NOMO-1 treated with dmso at 0.1 percent for 144 hours (cell line): ENCODE measurements around the gene FBXW5.

Experiments used
- DNase-seq: peaks from one replicate; lab custom pipeline; 2025; ENCODE audit not compliant: unreplicated experiment; lab: John Stamatoyannopoulos, UW

Gene FBXW5

DNA sequence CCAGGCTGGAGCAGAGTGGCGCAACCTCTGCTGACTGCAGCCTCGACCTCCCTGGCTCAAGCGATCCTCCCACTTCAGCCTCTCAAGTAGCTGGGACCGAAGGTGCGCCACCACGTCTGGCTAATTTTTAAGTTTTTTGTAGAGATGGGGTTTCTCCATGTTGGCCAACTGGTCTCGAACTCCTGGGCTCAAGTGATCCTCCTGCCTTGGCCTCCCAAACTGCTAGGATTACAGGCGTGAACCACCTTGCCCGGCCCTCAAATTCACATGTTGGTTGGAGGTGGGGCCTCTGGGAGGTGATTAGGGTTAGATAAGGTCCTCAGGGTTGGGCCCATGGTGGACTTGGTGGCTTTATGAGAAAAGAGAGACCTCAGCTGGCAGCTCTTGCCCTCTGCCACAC, 17.6 kb upstream of the FBXW5 start:
- DNase-seq: no peak

- DNase-seq: no peak
These were observed 16.9 kb upstream of the FBXW5 start for GRCh38 chr9:136961279-136962065.

DNA sequence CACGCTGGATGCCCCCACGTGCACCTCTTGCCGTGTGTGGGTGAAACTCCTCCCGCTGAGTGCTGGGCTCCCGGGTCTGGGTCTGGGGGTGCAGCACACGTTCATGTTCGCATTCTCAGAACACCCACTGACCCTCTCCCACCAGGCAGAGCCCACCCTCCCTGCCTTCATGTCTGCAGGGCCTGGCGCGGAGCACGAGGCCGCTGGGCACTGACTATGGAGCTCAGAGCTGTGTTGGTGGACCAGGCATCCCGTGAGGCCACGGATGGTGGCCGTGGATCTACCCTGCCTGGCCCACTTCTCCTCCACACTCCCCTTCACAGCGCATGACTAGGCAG, 16.4 kb upstream of the FBXW5 start:
- DNase-seq: no peak

DNA sequence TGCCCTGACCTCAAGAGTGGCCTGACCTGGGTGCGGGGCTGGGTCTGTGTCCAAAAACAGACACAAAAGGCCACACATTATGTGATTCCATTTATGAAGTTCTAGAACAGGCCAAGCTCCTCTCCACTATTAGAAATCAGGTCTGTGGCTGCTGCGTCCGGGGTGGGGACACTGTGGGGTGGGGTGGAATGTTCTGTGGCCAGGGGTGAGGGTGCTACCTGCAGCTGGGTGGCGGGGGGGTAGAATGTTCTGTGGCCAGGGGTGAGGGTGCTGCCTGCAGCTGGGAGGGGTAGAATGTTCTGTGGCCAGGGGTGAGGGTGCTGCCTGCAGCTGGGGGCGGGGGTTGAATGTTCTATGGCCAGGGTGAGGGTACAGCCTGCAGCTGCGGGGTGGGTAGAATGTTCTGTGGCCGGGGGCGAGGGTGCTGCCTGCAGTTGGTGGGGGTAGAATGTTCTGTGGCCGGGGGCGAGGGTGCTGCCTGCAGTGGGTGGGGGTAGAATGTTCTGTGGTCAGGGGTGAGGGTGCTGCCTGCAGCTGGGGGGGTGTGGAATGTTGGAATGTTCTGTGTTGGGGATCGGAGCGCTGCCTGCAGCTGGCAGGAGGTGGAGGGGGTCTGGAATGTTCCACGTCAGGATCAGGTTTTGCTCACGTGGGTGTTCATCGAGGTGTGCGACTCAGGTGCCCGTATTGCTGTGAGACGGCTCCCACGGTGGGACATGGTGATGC, 15.8 kb upstream of the FBXW5 start:
- no peak for DNase-seq

GRCh38 chr9:136958898-136959850, 14.6 kb upstream of the FBXW5 start:
- DNase-seq: no peak

GRCh38 chr9:136958473-136958872, 13.9 kb upstream of the FBXW5 start:
- no peak for DNase-seq

DNA sequence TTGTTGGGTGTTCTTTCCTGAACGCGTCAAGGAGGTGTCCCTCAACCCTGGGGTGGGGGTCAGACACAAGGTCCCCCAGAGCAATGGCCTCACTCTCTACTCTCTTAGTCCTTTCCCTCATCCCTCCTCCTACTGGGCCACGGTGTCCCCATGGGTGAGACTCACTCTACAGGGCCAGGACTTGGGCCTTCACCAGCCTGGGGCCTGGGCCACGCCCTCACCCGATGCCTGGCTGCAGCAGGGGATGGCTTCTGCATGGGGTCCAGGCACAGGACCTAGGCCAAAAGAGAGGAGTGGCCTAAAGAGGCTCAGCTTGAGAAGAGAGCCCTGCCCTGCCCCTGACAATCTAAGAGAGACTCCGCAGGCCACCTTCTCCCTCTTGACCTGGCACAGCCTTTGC, 13.4 kb upstream of the FBXW5 start:
- DNase-seq: no peak

DNA sequence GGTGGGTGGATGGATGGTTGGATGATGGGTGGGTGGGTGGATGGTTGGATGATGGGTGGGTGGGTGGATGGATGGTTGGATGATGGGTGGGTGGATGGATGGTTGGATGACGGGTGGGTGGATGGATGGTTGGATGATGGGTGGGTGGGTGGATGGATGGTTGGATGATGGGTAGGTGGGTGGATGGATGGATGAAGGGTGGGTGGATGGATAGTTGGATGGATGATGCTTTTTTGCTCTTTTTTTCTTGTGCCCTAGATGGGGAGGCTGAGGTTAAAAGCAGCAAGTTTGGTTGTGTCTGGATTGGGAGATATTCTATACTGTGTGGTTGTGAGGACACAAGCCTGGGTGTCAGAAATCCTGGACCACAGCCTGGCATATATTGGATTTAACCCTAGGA, 12.9 kb upstream of the FBXW5 start:
- DNase-seq: no peak

GRCh38 chr9:136956604-136957003, 12.1 kb upstream of the FBXW5 start:
- no peak for DNase-seq

GRCh38 chr9:136955943-136956335, 11.4 kb upstream of the FBXW5 start:
- DNase-seq: no peak

- no peak for DNase-seq
These were observed 10.8 kb upstream of the FBXW5 start for GRCh38 chr9:136955202-136955942.

- no peak for DNase-seq
These were observed 9.9 kb upstream of the FBXW5 start for GRCh38 chr9:136954270-136955083.

DNA sequence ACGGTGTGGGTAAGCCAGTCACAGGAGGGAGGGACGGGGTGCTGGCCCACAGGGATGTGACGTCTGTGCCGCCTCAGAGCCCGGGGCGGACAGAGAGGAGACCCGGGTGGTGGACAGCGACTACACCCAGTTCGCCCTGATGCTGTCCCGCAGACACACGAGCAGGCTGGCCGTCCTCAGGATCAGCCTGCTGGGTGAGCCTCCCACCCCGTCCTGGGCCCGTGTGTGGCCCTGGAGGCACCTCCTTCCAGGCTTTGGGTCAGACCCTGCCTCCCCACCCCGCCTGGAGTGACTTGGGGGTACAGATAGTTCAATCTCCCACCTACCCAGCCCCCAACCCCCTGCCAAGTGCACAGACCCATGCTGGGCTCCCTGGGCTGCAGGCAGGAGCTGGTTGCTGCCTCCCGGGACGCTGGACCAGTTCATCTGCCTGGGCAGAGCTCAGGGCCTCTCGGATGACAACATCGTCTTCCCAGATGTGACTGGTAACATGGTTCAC, 9.3 kb upstream of the FBXW5 start:
- no peak for DNase-seq

- no peak for DNase-seq
These were observed 8.6 kb upstream of the FBXW5 start for GRCh38 chr9:136952876-136953770.

DNA sequence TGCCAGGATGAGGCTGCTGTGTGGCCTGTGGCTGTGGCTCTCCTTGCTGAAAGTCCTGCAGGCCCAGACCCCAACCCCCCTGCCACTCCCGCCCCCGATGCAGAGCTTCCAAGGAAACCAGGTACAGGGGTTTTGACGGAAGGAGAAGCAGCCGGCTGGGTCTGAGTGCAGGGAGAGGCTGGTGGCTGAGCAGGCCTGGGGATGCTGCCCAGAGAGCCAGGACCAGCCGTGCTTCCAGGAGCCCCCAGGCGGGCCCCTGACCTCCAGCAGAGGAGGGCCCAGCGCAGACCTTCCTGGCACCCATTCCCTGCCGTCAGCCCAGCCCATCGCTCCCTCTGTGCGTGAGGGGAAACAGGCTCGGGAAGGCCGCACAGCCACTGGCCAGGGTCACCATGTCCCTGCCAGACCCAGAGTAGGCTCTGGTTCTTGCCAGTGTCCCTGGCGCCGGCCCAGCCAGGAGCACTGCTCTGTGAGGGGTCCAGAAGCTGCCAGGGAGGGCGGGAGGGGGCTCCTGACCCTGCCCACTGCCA, 7.8 kb upstream of the FBXW5 start:
- DNase-seq: no peak

DNA sequence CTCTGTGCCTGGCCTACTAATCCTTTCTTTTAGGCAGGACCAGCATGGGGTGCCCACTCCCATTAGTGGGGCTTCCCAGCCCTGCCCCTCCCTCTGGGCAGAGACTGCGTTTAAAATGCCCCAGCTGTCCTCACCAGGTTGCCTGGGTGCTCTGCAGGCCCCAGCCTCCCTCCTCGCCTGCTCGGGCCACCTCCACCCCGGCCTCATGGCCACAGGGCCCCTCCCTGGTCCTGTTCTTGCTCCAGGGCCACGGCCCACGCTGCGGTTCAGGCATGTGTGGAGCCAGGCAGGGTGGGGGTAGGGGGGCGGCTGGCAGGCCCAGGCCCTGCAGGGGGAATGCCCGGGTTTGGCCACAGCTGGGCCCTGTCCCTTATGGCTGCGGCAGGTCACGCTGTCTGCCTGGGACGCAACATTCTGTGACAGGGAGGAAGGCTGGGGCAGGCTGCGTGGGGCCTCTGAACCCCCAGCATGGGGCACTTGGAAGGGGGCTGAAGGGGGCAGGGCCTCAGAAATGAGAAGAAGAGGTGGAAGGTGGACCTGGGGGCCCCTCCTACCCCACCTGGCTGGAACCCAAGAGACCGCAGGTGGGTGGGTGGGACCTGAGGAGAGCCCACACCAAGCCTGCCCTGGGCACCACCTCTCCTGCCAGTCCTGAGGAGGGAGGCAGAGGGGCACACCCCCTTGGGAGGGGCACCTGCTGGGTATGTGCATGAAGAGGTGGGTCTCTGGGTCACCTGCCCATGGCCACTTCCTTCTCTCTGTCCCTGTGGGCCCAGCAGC, 7.2 kb upstream of the FBXW5 start, which contains the start of gene LCN12:
Gene LCN12, plus strand, starts transcription at position 733 of the 780 bp plus-strand sequence. CDS start 55 bp downstream, outside the sequence.
- no peak for DNase-seq

DNA sequence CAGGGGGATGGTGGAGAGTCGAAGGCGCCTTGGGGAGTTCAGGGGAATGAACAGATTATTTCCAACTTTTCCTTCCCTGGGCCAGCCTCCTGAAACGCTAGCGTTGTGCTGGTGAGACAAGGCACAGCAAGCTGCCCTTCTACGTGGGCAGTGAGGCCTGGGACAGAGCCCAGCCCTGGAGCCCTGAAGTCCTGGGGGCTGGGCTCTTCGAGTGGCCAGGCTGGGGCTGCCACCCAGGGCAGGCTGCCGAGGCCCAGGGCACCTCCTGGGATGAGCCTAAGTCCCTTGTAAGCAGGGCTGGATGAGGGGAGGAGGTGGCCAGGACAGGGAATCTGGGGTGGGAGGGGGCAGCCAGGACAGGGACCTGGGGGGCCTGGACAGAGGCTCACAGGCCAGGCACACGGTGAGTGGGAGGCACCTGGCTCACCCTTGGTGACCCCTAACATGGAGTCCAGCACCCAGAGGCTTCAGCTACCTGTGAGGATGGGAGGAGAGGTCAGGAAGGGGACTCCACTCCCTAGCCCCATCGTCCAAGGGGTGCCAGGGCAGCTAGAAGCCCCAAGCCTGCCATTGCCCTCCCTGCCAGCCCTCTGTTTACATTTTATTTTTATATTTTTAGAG, 6.2 kb upstream of the FBXW5 start:
- DNase-seq: no peak
